ENCODE results near the gene GRAMD1B.
"Not testable (repeated sequence)": the region's sequence is repeated elsewhere in the genome, so short reads cannot be mapped to it uniquely, and the experiment has no call there.

The GRAMD1B gene

DNA sequence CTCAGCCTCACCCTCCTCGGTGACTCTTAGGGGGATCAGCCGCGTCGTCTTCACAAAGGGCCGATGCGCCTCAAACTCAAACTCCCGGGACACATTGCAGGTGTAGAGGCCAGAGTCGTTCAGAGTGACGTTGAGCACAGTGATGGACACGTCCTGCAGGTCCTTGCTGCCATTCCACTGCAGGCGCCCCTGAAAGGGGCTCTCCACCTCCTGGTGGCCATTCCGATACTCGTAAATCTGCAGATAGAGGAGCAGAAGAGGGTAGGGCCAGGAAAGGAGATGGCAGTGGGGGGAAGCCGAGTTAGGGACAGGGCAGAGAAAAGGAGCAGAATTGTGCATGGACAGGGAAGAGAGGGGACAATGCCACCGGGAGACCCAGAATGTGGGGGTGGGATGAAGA is 212.4 kb downstream of the GRAMD1B start:
- TF ChIP-seq GATA1 (IDR thresholded peaks at IDR 0.05; ENCODE audit: low read depth, low read length) (no peak), POLR2A (IDR thresholded peaks at IDR 0.05; ENCODE audit: low read length) (no peak)

DNA sequence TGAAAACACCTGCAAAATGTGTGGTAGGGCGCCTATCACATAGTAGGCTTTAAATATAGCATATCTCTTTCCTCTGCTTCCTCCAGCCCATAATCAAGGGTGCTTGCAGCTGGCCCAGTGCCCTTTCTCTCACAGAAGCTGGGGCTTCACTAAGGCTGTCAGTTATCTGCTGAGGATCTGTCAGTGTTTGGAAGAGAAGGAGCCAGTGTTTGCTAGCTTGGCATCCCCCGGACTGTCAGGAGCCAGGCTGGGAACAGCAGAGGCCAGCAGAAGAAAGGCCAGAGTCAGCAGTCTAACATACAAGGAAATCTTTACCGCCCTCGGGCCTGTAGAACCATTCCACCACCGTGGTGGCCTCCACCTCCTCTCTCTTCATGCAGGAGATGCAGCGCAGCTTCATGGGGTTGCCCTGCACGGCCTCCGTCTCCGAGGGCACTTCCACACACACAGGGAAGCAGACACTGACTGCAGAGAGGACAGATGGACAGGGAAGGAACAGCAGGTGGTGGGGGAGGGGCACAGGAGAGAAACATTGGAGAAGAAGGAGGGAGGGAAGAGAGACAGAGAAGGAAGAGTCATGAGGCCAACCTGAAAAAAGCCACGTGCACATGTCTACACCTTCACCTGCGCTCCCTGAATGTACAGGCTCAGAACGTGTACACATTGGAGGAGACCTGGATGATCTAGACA is 215.4 kb downstream of the GRAMD1B start:
- TF ChIP-seq GATA1 (IDR thresholded peaks at IDR 0.05; ENCODE audit: low read depth, low read length): no peak
- no peak for DNase-seq

More for the DNA sequence above, 212.4 kb downstream of the GRAMD1B start:
- DNase-seq: no peak

DNA sequence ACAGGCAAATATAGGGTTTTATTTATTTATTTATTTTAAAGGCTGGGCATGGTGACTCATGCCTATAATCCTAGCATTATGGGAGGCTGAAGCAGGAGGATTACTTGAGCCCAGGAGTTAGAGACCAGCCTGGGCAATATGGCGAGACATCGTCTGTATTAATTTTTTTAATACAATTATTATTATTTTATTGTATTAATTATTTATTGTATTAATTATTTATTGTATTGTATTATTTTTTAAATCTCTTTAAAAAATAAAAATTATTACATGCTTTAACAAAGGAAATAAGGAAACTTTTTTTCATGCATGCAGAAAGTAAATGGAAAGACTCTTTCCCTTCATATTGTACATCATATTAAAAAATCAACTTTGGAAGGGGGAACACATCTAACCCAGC is 220.8 kb downstream of the GRAMD1B start:
- no peak for DNase-seq
- TF ChIP-seq POLR2A (IDR thresholded peaks at IDR 0.05; ENCODE audit: low read length): no peak
- no peak for TF ChIP-seq GATA1 (IDR thresholded peaks at IDR 0.05; ENCODE audit: low read depth, low read length)

DNA sequence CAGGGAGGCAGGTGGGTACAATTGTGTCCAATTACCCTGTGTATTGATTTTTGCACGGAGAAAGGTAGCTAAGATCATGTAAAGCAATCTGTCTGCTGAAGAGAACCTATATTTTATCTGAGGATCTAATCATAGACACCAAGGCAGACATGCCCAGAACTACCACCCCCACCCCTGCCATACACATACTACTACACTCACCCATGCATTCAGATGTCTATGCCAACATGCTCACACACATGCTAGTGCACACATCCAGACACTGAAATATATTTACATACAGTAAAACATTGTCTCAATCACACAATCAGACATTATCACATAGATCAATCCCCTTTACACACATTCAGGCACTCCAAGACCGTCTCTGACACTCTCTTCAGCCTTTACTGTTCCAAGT is 222.5 kb downstream of the GRAMD1B start:
- no peak for DNase-seq
- TF ChIP-seq POLR2A (IDR thresholded peaks at IDR 0.05; ENCODE audit: low read length): no peak
- TF ChIP-seq GATA1 (IDR thresholded peaks at IDR 0.05; ENCODE audit: low read depth, low read length): no peak

DNA sequence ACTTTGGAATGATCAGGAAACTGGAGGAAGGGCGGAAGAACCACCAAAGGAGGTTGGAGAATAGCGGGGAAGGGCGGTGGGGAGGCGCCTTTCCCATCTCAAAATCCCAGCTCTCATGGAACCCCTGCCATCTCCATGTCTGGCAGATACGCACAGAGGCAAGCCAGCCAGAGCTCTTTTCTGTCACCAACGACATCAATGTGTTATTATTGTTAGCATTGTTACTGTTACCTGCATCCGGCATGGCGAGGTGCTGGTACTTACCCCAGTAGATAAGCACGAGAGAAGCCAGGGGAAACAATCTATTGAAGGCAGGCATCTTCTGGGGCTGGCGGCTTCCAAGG is 223.4 kb downstream of the GRAMD1B start:
- DNase-seq: no peak

DNA sequence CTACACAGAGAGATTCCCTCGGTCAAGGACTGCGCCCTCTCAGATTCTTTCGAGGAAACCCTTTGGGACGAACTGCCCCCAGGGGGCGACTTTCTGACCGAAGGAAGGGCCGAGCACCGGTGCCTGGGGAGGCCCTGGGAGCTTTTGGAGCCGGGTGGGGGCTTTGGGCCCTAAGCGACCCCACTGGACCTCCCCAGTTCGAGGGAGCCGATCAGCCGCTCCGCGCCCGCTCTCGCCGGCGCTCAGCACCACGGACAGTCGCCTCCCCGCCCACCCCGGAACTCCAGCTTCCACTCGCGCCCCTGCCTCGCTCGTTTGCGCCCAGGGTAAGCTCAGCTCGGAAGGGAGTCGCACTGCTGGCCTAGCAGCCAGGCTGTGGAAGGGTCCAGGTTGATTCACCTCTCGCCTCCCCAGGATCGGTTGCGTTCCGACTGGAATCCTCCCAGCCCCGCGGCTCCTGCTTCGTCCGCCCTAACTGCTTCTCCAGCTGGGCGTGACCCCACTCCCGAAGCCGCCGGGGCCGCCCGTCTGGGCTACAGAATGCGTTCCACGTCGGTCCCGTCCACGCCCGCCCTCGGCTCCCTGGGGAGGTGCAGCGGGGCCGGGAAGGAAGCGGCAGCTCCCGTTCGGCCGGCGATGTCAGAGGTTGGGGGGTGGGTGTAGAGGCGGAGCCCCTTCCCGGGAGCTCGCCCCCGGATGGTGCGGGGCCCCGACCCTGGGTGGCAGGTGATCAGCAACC is 223.9 kb downstream of the GRAMD1B start:
- no peak for TF ChIP-seq POLR2A (IDR thresholded peaks at IDR 0.05; ENCODE audit: low read length)
- no peak for TF ChIP-seq GATA1 (IDR thresholded peaks at IDR 0.05; ENCODE audit: low read depth, low read length)
- peak; percentile 15 to 20 for DNase-seq

More for the DNA sequence above, 223.4 kb downstream of the GRAMD1B start:
- TF ChIP-seq POLR2A (IDR thresholded peaks at IDR 0.05; ENCODE audit: low read length) (no peak), GATA1 (IDR thresholded peaks at IDR 0.05; ENCODE audit: low read depth, low read length) (no peak)

DNA sequence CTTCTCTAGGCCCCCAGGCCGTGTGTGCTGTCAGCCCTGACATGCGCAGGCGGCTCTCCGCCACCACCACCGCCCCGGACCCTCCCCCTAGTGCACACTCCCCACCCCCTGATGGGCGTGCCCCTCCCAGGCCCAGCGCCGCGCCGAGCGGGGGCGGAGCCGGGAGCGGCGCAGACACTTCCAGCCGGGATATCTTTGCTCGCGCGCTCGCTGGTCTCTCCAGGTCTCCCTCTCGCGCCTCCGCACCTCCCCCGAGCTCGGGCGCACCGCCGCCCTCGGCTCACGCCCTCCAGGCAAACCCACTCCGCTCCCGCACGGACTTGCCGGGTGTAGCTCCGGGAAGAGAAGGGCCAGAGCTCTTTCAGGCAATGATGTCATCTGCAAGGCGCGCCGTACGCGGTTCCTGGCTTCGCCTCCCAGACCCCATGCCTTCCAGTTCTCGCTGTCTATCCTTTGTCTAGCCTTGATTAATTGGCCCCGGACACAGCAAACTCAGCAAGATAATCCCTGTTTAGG is 224.6 kb downstream of the GRAMD1B start, which contains the start of gene SCN3B:
Gene SCN3B (minus strand): TSS at position 59 of the 516 bp plus-strand sequence. CDS start 823 bp downstream, outside the sequence.
- TF ChIP-seq GATA1 (IDR thresholded peaks at IDR 0.05; ENCODE audit: low read depth, low read length) (no peak), POLR2A (IDR thresholded peaks at IDR 0.05; ENCODE audit: low read length) (no peak)
- DNase-seq: peak; percentile 11 to 46

DNA sequence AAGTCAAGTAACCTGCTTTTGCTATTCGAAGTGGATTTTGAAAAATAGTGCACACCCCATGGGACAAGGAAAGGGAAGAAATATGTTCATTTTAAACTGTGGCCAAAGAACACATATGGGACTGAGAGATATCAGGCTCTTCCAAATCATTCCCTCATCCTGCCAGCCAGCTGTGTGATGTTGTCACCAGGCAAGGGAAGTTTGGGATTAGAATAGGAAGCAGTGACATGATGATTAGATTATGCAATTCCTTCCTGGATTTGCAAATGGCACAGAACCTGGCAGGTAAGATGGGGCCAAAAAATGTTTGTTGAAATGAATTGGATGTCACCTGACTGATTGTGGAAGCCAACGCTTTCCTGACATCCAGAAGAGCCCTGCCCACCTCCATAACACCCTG is 229.2 kb downstream of the GRAMD1B start:
- DNase-seq: no peak
- TF ChIP-seq POLR2A (IDR thresholded peaks at IDR 0.05; ENCODE audit: low read length) (no peak), GATA1 (IDR thresholded peaks at IDR 0.05; ENCODE audit: low read depth, low read length) (no peak)

DNA sequence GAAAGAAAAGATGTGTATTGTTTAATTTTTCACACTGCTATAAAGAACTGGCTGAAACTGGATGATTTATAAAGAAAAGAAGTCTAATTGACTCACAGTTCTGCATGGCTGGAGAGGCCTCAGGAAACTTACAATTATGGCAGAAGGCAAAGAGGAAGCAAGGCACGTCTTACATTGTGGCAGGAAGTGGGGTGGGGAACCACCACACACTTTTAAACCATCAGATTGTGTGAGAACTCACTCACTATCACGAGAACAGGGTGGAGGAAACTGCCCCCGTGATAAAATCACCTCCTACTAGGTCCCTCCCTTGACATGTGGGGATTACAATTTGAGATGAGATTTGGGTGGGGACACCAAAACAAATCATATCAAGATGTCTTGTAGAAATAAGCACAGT is 229.9 kb downstream of the GRAMD1B start:
- DNase-seq: not testable (repeated sequence)

DNA sequence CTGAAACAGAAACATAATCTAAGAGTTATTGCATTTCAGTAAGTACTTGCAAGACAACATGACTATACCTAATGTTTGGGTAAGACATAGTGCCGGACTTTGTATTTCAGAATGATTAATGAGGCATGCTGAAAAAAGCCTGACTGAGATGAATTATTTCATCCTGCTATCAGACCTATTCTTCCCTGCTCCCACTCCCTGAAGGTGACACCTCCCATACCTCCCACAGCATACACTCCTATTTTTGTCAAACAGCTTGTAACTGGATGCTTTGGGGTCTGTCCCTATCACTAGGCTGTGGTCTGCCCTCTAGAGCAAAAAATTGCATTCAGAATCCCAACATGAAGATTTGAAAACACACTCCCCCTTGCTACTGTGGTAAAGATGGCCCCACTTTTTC is 235.2 kb downstream of the GRAMD1B start:
- DNase-seq: no peak
- TF ChIP-seq GATA1 (IDR thresholded peaks at IDR 0.05; ENCODE audit: low read depth, low read length): no peak
- TF ChIP-seq POLR2A (IDR thresholded peaks at IDR 0.05; ENCODE audit: low read length): no peak

DNA sequence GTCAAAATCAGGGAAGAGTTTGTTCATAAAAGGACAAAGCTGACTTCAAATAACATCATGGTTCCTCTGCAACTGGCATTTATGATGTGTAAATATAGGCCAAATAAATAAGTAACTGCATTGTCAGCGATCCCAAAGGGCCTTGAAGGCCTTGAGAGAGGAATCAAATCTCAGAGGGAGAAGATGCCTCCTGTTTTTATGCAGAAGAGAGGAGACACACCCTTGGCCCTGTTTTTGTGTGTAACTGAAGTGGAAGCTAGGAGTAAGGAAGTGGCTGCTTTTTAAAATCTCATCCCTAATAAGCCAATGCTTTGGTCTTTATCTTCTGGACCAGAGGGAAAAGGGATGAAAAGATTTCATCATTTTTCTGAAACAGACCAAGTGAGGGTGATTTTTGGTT is 240.0 kb downstream of the GRAMD1B start:
- no peak for TF ChIP-seq GATA1 (IDR thresholded peaks at IDR 0.05; ENCODE audit: low read depth, low read length)
- TF ChIP-seq POLR2A (IDR thresholded peaks at IDR 0.05; ENCODE audit: low read length): no peak

DNA sequence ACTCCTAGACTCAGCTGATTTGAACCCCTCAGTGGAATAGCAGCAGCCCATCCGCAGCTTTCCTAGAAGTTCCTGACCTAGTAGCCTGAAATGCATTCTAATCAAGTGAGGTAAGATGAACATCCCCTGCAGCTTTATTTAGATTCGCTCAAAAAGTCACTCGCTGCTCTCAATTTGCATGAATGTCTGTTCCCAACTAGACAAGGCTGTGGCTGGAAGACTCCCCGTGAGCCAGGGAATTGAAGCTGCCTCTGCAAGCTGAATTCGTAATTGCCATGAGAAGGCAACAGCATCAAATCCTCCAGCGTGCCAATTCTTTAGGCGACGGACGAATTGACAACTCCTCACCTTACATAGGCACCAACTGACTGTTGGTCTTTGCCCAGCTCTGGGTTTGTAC is 241.5 kb downstream of the GRAMD1B start:
- TF ChIP-seq GATA1 (IDR thresholded peaks at IDR 0.05; ENCODE audit: low read depth, low read length): no peak
- no peak for TF ChIP-seq POLR2A (IDR thresholded peaks at IDR 0.05; ENCODE audit: low read length)
- no peak for DNase-seq

More for the DNA sequence above, 240.0 kb downstream of the GRAMD1B start:
- DNase-seq: no peak

DNA sequence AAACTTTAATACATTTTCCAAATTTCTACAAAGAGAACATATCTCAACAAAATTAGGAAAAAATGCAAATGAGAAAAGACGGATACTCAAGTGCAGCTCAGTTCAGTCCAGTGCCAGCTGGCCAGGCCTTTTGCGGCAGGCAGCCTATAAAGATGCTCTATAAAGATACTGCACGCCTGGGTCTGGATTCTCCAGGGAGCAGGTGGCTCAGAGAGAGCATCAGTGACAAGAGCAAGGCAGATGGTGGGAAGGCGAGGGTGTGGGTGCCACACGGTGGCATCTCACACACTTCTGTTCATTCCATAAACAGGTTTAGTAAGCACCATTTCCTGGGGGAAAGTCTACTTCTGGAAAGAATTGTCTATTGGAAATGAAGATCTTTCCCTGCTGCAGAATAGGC is 242.5 kb downstream of the GRAMD1B start:
- TF ChIP-seq GATA1 (IDR thresholded peaks at IDR 0.05; ENCODE audit: low read depth, low read length) (no peak), POLR2A (IDR thresholded peaks at IDR 0.05; ENCODE audit: low read length) (no peak)

DNA sequence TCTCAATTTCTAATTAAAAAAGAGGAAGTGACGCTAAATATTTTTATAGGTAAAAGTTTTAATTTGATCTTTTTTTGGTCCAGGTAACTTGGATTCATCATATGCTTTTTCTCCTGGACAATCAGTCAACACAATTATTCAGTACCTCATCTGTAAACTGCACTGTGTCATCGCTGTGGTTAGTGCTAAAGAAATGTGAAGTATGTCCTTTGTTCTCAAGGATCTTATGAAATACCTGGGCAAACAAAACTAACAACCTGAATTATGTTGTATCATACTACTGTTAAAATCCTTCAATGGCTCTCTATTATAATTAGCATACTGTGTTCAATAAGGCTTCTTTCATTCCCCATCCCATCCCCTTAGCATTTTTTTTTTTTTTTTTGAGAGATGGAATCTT is 244.2 kb downstream of the GRAMD1B start:
- TF ChIP-seq POLR2A (IDR thresholded peaks at IDR 0.05; ENCODE audit: low read length) (no peak), GATA1 (IDR thresholded peaks at IDR 0.05; ENCODE audit: low read depth, low read length) (no peak)

More for the DNA sequence above, 242.5 kb downstream of the GRAMD1B start:
- no peak for DNase-seq

More for the DNA sequence above, 244.2 kb downstream of the GRAMD1B start:
- no peak for DNase-seq

Data from erythroblast (primary cell).